Fibroblast of villous mesenchyme (primary cell): Measurements from ENCODE around the gene KRTAP2-1. TPM values are rescaled to one million over a fixed set of nuclear protein-coding genes. Genes with fewer than 3 reads are reported as not detected.
A peak's percentile ranks its signal among the peaks of the same experiment; 100 is the strongest.
"Not testable (repeated sequence)": the region's sequence is repeated elsewhere in the genome, so short reads cannot be mapped to it uniquely, and the experiment has no call there.

Experiments
- DNase-seq: peaks from one replicate; pipeline ENCODE4 v3.0.0-alpha.2; 2010; ENCODE audit warnings: low read depth
- H3K4me3 ChIP-seq: 2 replicates; pipeline ENCODE4 v1.5.1; 2011; ENCODE audit warnings: low read depth, mild to moderate bottlenecking, low read length
- total RNA-seq: library from RNA; depleted of rRNA; stranded (reverse); fragments of >200 nt; gene quantifications from 2 replicates; pipeline ENCODE4 v1.2.3, GENCODE V29; 2012
- TF ChIP-seq, protein P1 (sequence below): IDR thresholded peaks from 2 replicates; pipeline ENCODE4 v1.5.1; 2012; ENCODE audit warnings: low read depth, mild to moderate bottlenecking, low read length; ENCODE audit not compliant: insufficient read depth

KRTAP2-1 gene
- total RNA-seq, 1 donor: not detected

DNA sequence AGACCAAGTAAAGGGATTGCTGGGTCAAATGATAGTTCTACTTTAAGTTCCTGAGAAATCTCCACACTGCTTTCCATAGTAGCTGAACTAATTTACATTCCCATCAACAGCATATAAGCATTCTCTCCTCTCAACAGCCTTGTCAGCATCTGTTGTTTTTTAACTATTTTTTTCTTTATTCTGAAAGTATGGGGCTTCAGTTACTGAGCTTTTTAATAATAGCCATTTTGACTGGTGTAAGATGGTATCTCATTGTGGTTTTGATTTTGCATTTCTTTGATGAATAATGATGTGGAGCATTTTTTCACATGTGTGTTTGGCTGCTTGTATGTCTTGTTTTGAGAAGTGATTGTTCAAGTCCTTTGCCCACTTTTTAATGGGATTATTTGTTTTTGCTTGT is 5.5 kb upstream of the KRTAP2-1 start:
- no peak overlapping the region for H3K4me3 ChIP-seq
- TF ChIP-seq, protein P1, sequence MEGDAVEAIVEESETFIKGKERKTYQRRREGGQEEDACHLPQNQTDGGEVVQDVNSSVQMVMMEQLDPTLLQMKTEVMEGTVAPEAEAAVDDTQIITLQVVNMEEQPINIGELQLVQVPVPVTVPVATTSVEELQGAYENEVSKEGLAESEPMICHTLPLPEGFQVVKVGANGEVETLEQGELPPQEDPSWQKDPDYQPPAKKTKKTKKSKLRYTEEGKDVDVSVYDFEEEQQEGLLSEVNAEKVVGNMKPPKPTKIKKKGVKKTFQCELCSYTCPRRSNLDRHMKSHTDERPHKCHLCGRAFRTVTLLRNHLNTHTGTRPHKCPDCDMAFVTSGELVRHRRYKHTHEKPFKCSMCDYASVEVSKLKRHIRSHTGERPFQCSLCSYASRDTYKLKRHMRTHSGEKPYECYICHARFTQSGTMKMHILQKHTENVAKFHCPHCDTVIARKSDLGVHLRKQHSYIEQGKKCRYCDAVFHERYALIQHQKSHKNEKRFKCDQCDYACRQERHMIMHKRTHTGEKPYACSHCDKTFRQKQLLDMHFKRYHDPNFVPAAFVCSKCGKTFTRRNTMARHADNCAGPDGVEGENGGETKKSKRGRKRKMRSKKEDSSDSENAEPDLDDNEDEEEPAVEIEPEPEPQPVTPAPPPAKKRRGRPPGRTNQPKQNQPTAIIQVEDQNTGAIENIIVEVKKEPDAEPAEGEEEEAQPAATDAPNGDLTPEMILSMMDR: no peak
- peak; percentile 60 for DNase-seq

- TF ChIP-seq, protein P1: no peak
- H3K4me3 ChIP-seq: no peak overlapping the region
- peak; percentile 51 for DNase-seq
These were observed 2.0 kb upstream of the KRTAP2-1 start for GRCh38 chr17:41049110-41049509.

GRCh38 chr17:41048441-41048840 is 1.3 kb upstream of the KRTAP2-1 start:
- TF ChIP-seq, protein P1: no peak
- H3K4me3 ChIP-seq: no peak overlapping the region
- DNase-seq: peak; percentile 61

DNA sequence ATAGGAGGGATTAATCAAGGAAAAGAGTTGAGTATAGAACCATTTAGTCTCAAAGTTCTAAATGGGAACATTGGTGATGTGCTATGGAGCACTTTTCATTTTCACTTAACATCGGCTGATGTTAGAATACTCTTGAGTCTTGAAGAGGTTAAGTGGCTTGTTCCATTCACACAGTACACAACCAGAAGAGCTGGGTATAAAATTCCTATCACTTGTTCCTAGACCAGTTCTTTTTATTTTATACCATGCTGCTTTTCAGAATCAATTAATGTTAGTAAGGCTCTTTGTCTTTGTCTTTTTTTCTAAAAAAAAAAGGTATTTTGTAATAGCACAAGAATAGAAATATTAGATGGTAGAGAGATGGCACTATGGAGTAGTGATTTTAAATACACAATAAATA is 4.2 kb downstream of the KRTAP2-1 start:
- DNase-seq: no peak
- TF ChIP-seq, protein P1: no peak
- H3K4me3 ChIP-seq: no peak overlapping the region

- not testable (repeated sequence) for H3K4me3 ChIP-seq
These were observed 6.1 kb downstream of the KRTAP2-1 start, which contains the start of gene KRTAP1-1 for GRCh38 chr17:41040783-41041571. Gene KRTAP1-1 (minus strand): TSS chr17:41041450. CDS start chr17:41041397, 53 bp downstream.

GRCh38 chr17:41037853-41038350 is 9.2 kb downstream of the KRTAP2-1 start:
- TF ChIP-seq, protein P1: no peak
- H3K4me3 ChIP-seq: no peak overlapping the region
- no peak for DNase-seq

More at GRCh38 chr17:41040783-41041571, 6.1 kb downstream of the KRTAP2-1 start, which contains the start of gene KRTAP1-1:
- DNase-seq: not testable (repeated sequence)

- DNase-seq, H3K4me3 ChIP-seq: not testable (repeated sequence)
These were observed 12.7 kb downstream of the KRTAP2-1 start, which contains the start of gene KRTAP1-3 for GRCh38 chr17:41034346-41034935. Gene KRTAP1-3 (minus strand): TSS chr17:41034874. CDS start chr17:41034821, 53 bp downstream.
